GF-D8 (cell line): ENCODE data around the gene NFIL3.
"Not testable (repeated sequence)": the region's sequence is repeated elsewhere in the genome, so short reads cannot be mapped to it uniquely, and the experiment has no call there.

Source experiments
- DNase-seq: peaks from one replicate; lab custom pipeline; 2025; lab: John Stamatoyannopoulos, UW

The NFIL3 gene

GRCh38 chr9:91395553-91396471 lies 27.8 kb downstream of the NFIL3 start:
- no peak for DNase-seq

DNA sequence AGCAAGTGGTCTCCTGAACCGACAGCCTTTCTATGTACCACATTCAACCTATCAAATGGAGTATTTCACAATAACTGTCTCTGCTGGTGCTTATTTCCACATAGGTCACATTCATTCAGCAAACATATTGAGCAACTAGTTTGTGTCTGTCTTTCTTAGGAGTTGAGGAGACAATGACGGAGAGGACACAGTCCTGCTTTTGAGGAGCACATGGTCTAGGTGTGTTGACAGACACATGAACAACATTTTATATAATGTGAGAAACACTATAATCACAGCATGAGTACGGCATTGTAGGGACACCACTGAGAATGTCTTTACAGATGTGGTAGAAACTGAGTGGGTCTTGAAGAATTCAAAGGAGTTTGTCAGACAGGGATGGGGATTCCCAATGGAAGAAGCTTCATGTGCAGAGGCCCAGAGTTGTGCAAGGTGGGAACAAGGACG lies 28.5 kb downstream of the NFIL3 start:
- peak; percentile 67 for DNase-seq

- DNase-seq, result no peak
These were observed 29.8 kb downstream of the NFIL3 start for GRCh38 chr9:91393826-91394225.

GRCh38 chr9:91392435-91392834 lies 31.2 kb downstream of the NFIL3 start:
- no peak for DNase-seq

DNA sequence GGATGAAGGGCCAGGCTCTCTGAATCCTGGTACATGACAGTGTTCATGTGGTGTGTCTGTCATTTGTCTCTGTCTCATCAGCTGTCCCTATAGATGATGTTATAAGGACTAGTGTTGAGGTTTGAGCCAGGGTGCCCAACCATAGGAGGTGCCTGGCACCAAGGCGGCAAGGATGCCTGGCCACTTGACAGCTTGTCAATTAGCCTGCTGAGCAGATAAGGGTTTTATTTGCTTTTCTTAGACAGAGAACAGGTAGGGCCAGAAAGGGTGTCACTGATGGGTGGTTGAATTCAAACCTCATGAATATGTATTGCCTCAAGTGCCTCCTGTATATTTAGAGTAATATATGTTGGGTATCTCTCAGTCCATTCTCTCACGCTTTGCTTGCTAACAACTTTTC lies 31.8 kb downstream of the NFIL3 start:
- DNase-seq, result no peak

- no peak for DNase-seq
These were observed 32.2 kb downstream of the NFIL3 start for GRCh38 chr9:91391412-91391811.

DNA sequence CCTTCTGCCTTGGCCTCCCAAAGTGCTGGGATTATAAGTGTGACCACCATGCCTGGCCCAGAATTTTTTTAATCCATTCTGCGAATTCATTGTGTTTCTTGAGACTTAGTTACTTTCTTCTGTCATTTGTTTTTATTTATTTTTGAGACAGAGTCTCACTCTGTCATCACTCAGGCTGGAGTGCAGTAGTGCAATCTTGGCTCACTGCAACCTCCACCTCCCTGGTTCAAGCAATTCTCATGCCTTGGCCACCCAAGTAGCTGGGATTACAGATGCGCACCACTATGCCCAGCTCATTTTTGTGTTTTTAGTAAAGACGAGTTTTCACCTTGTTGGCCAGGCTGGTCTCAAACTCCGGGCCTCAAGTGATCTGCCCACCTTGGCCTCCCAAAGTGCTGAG lies 33.9 kb downstream of the NFIL3 start:
- not testable (repeated sequence) for DNase-seq

- DNase-seq, result no peak
These were observed 36.9 kb downstream of the NFIL3 start for GRCh38 chr9:91386765-91387164.

GRCh38 chr9:91384954-91385353 lies 38.7 kb downstream of the NFIL3 start:
- no peak for DNase-seq

DNA sequence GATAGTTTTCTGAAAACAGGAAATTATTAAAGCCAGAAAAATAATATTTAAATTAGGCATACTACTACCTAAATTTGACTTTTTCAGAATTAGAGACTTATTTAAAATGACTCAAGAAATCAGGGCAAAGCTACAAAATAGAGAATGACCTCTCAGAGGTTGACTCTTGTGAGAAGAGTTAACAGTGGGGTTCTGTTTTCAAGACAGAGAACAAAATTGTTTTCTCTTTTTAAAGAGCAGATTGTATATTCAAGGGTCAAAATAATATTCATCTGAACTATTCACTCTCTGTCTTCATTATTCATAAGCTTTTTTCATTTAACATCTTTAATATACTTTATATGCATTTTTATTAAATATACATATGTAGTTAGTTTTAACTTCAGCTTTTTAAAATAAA lies 40.1 kb downstream of the NFIL3 start:
- DNase-seq, result no peak

DNA sequence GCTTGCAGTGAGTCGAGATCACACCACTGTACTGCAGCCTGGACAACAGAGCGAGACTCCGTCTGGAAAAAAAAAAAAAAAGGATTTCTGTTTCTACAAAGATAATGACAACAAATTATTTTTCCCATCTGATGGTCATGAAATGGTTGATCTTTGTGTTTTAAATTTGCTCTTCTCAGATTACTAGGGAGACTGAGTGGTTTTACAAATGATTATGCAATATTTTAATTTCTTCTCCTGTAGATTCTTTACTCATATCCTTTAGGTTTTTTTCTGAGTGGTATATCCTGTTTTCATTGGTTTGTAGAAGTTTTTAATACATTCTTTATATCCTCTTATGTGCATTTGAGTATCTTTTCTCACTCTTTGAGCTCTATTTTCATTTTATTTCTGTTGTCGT lies 41.3 kb downstream of the NFIL3 start:
- DNase-seq, result no peak

- no peak for DNase-seq
These were observed 44.2 kb downstream of the NFIL3 start for GRCh38 chr9:91379426-91379825.

DNA sequence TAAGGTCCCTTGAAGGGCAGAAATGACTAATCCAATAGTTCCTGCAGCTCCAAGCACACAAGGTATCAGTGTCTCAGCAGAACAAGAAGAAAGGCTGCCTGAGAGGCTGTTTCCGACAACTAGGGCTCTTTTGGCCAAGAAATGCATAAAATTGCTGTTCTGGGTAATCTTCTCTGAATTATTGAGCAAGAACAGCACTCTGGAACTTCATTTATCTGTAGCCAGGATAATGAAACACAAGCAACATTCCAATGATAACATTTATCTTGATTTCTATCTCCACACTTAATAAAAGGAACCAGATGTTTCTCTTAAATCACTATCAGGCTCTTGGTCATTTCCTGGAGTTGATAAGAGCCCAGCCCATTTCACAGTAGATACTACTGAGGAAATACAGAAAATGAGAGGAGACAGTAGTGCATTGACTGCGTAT lies 44.9 kb downstream of the NFIL3 start:
- peak; percentile 41 for DNase-seq

DNA sequence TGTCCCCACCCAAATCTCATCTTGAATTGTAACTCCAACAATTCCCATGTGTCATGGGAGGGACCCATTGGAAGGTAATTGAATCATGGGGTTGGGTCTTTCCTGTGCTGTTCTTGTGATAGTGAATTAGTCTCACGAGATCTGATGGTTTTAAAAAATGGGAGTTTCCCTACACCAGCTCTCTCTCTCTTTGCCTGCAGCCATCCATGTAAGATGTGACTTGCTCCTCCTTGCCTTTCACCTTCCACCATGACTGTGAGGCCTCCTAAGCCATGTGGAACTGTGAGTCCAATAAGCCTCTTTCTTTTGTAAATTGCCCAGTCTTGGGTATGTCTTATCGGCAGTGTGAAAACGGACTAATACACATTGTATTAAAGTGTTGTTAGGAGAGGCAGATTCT lies 45.6 kb downstream of the NFIL3 start:
- DNase-seq, result not testable (repeated sequence)

DNA sequence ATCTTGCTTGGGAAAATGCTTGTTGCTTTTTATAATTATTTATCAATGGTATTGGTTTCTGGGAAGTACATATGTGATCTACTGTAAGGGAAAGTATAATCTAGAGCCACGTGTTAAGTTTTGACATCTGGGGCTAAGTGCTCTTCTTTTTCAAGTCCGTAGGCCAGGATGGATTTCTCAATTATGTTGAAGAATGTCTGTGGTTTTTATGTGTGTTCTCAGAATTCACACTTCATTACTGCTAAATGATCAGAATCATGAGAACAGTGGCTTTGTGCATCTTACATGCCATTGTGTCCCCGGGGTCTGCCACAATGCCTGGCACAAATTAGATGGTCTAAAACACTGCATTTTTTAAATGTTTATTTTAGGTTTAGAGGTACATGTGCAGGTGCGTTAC lies 47.4 kb downstream of the NFIL3 start:
- peak; percentile 79 for DNase-seq

DNA sequence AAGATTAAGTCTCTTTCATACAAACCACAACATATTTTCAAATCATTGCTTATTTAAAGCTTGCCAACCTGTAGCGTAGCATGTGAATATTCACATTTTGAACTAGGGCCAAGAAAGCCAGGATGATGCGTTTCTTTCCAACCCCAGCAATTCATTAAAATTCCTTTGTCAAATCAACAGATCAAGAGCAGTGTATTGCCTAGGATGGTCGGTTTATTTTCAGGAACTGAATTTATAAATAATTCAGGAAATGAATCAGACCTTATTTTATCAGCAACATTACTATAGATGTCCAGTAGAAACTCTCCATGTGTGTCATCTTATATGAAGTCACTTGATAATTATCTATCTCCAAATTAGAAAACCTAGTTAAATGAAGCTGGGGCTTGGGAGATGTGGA lies 48.7 kb downstream of the NFIL3 start:
- DNase-seq, result no peak

- no peak for DNase-seq
These were observed 51.7 kb downstream of the NFIL3 start for GRCh38 chr9:91371894-91372293.

- not testable (repeated sequence) for DNase-seq
These were observed 53.6 kb downstream of the NFIL3 start for GRCh38 chr9:91370006-91370405.

- DNase-seq, result no peak
These were observed 58.9 kb downstream of the NFIL3 start for GRCh38 chr9:91364702-91365101.

DNA sequence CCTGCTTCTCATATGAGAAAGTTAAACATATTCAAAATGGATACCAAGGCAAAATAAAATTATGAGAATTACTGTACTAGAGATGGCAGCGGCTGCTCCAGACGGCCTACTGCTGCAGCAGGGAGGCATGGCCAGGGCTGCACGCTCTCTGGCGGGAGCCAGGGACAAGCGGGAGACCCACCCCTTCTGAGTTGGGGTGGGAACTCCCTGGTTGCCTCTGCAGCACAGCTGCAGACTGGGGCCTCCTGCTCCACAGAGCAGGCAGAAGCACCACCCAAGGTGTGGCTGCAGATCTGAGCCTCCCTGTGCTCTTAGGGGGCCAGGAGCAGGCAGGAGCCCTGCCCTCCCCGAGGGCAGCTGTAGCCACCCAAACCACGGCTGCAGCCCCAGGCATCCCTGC lies 59.6 kb downstream of the NFIL3 start:
- no peak for DNase-seq

GRCh38 chr9:91362051-91362611 lies 61.5 kb downstream of the NFIL3 start:
- DNase-seq, result no peak

DNA sequence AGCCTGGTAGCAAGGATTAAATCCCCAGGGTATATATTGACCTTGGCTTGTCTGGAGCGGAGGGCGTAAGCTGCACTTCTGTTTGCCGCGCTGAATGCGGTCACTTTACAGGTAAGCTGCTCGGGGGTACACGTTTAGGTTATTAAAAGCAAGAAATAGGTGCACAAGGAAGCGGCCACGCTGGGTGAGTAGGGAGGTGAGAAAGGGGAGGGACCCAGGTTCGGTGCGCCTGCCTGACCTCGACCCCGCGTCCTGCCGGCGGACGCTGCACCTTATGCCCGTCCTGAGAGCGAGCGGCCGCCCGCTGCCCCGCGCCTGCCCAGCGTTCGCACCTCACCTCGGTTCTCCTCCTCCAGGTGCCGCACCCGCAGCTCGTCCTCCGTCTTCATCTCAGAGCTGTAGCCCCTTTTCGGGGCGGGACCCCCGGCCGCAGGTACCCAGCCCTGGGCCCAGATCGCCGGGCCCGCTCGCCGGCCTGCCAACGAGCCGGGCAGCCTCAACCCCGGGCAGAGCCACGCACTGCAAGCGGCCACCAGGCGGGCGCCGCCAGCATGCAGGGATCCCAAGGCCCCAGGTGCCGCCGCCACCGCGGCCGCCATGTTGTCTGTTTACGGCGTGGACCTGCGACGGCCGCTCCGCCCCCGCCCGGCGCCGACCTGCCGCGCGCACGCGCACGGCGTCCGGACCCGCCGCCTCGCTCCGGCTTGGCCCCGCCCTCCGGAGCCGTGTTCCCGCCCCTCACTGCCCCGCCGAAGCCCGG lies 62.2 kb downstream of the NFIL3 start, which contains the start of gene AUH:
AUH (minus strand) TSS at position 628 of the 760 bp plus-strand sequence; CDS start at position 599, 29 bp downstream.
- peak; percentile 46 for DNase-seq
